Esophagus squamous epithelium (tissue), 5 donors: ENCODE results near the gene DUSP12. TPM values are rescaled to one million over a fixed set of nuclear protein-coding genes. Genes with fewer than 3 reads are reported as not detected.

ENCODE experiments used
- DNase-seq: peaks from one replicate; lab custom pipeline; 2025; lab: John Stamatoyannopoulos, UW
- H3K27ac ChIP-seq, 4 donors: fragments of 200-600 bp; sonication (generic); one replicate each; pipeline ENCODE4 v1.5.1; 2016 to 2019; ENCODE audit warnings: mild to moderate bottlenecking in 1 of 4
- H3K27me3 ChIP-seq, 4 donors: fragments of 200-600 bp; sonication (generic); 1 replicate in 3 of 4; 2 replicates in 1 of 4; pipeline versions ENCODE4 v1.5.1 to v1.6.0; 2017 to 2021; ENCODE audit warnings: antibody characterized with exemption in 1 of 4
- H3K36me3 ChIP-seq, 3 donors: fragments of 200-600 bp; sonication (generic); one replicate each; pipeline ENCODE4 v1.5.1; 2016 to 2019
- H3K4me1 ChIP-seq, 3 donors: fragments of 200-600 bp; sonication (generic); one replicate each; pipeline ENCODE4 v1.5.1; 2017 to 2019
- H3K4me3 ChIP-seq, 4 donors: fragments of 200-600 bp; sonication (generic); 1 replicate in 3 of 4; 2 replicates in 1 of 4; pipeline ENCODE4 v1.5.1; 2016 to 2019; ENCODE audit warnings: mild to moderate bottlenecking in 2 of 4, moderate library complexity in 1 of 4
- H3K9me3 ChIP-seq, 3 donors: fragments of 200-600 bp; sonication (generic); one replicate each; pipeline ENCODE4 v1.5.1; 2016 to 2019
- CTCF ChIP-seq, 6 experiments: fragments of 450-650 bp in 4 of 6; fragments of 200-600 bp in 2 of 6; sonication (generic) in 2 of 6; IDR thresholded peaks; one replicate each; pipeline ENCODE4 v1.5.1; 2016 to 2019; ENCODE audit warnings: antibody characterized with exemption in 6 of 6, mild to moderate bottlenecking in 4 of 6, moderate library complexity in 4 of 6
- POLR2A ChIP-seq, 4 donors: fragments of 450-650 bp; IDR thresholded peaks; one replicate each; pipeline ENCODE4 v1.6.1; 2017; ENCODE audit warnings: antibody characterized with exemption in 4 of 4, mild to moderate bottlenecking in 4 of 4, moderate library complexity in 3 of 4
- WGBS, 2 donors: methylation state at CpG; one replicate each; pipeline ENCODE4 v1.1.5; 2018; 5-methylcytosine and 5-hydroxymethylcytosine counted together
- intact Hi-C: fragments of 100-400 bp; cut with DNase I; formaldehyde crosslinking; loops from one replicate; pipeline ENCODE4 v1.15.0; 2022
- total RNA-seq, 4 donors: library from RNA; depleted of rRNA; stranded (reverse); fragments of >200 nt; gene quantifications; one replicate each; pipeline ENCODE4 v1.1.0, GENCODE V29; 2016
- donor health status: DM: yes; HTN: yes; CAD: no.

Gene DUSP12
- total RNA-seq, 4 donors from 2014 or later, result 6.0 to 24.0 (median 15.1) TPM

DNA sequence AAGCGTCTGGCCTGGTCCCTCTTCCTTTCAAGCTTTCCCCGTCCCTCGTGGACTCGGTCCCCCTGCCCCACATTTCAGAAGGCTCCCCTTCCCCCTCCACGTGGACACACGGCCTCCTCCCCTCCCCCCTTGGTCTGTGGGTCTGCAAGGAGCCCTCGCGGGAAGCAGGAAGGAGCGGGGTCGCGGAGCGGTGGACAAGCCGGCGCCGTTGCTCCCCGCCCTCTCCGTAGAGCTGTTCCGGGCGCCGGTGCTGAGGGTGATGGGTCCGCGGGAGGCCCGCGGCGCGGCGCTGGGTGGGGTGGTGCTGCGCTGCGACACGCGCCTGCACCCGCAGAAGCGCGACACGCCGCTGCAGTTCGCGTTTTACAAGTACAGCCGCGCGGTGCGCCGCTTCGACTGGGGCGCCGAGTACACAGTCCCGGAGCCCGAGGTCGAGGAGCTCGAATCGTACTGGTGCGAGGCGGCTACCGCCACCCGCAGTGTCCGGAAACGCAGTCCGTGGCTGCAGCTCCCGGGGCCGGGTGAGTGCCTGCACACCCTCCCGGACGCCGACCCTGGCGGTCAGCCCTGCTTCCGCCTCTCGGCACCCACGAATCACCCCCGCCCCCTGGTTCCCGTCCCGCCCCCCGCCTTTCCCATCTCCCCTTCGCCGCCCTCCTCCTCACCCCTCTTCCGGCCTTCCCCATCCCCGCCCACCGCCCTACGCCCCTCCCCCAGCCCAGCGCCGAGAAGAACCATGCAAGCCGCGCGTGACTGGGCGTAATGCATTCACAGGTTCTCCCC lies 22.9 kb upstream of the DUSP12 start:
- H3K27ac ChIP-seq, result peak overlapping the region; percentile 74 to 87 (median 82)
- peak in 2 of 4 donors; percentile 33 to 71 for TF ChIP-seq POLR2A (IDR thresholded peaks at IDR 0.05)
- peak in 1 of 6 experiments; percentile 17 for TF ChIP-seq CTCF (IDR thresholded peaks at IDR 0.05)
- peak overlapping the region; percentile 47 to 86 (median 68) for H3K4me3 ChIP-seq
- no peaks in the 10 kb centered on the region for H3K36me3 ChIP-seq
- H3K4me1 ChIP-seq, result peaks cover 5 to 31% (median 5%) of the 10 kb centered on the region in 3 donors
- intact Hi-C loops, result no loop called here
- peaks cover 0 to 16% (median 0%) of the 10 kb centered on the region in 4 donors for H3K27me3 ChIP-seq
- no peaks in the 10 kb centered on the region for H3K9me3 ChIP-seq
- peak; percentile 60 for DNase-seq
- 0% methylated on average over 8 to 9 of the region's 83 CpGs for whole genome bisulfite sequencing, 2 donors

- H3K4me3 ChIP-seq, result peak overlapping the region; percentile 47 to 86 (median 68)
- H3K36me3 ChIP-seq, result no peaks in the 10 kb centered on the region
- intact Hi-C loops, result no loop called here
- H3K27ac ChIP-seq, result peak overlapping the region; percentile 74 to 87 (median 82)
- peaks cover 5 to 31% (median 5%) of the 10 kb centered on the region in 3 donors for H3K4me1 ChIP-seq
- H3K27me3 ChIP-seq, result peaks cover 0 to 10% (median 0%) of the 10 kb centered on the region in 4 donors
- TF ChIP-seq POLR2A (IDR thresholded peaks at IDR 0.05) (no peak), CTCF (IDR thresholded peaks at IDR 0.05) (no peak)
- DNase-seq, result no peak
- no peaks in the 10 kb centered on the region for H3K9me3 ChIP-seq
- WGBS, 2 donors, result 5 to 14% methylated on average over 9 to 19 of the region's 38 CpGs
These were observed 22.2 kb upstream of the DUSP12 start for GRCh38 chr1:161727256-161727924.

- Histone ChIP-seq H3K36me3 (no peaks in the 10 kb centered on the region), H3K27me3 (peaks cover 0 to 6% (median 0%) of the 10 kb centered on the region in 4 donors), H3K4me3 (no peak overlapping the region), H3K4me1 (peaks cover 5 to 39% (median 5%) of the 10 kb centered on the region in 3 donors), H3K9me3 (no peaks in the 10 kb centered on the region), H3K27ac (no peak overlapping the region)
- TF ChIP-seq CTCF (IDR thresholded peaks at IDR 0.05), result no peak
- TF ChIP-seq POLR2A (IDR thresholded peaks at IDR 0.05), result no peak
- intact Hi-C loops, result no loop called here
- 64 to 78% methylated on average over 4 to 5 of the region's 7 CpGs for WGBS, 2 donors
- DNase-seq, result no peak
These were observed 21.0 kb upstream of the DUSP12 start for GRCh38 chr1:161728376-161729226.

DNA sequence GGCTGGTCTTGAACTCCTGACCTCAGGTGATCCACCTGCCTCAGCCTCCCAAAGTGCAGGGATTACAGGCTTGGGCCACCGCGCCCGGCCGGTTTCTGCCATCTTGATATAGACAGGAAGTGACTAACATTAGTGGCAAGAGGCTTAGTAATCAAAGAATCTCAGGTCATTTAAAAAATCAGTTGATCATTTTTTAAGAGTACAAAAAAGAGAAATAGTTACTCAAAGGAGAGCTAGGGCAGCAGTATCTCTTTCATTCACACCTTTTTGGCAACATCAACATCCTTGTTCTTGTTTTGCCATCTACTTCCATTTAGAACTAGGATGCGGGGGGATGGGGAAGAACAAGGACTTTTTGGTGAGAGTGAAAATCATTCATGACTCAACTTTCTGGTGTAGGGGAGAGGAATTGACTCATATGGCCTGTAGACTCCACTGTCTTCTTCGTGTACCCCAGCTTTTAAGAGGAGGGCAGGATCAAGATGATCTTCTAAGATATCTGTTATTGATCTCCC lies 19.5 kb upstream of the DUSP12 start:
- Histone ChIP-seq H3K27me3 (peaks cover 0 to 2% (median 0%) of the 10 kb centered on the region in 4 donors), H3K4me1 (peaks cover 5 to 44% (median 5%) of the 10 kb centered on the region in 3 donors), H3K27ac (no peak overlapping the region), H3K36me3 (no peaks in the 10 kb centered on the region), H3K4me3 (no peak overlapping the region), H3K9me3 (no peaks in the 10 kb centered on the region)
- WGBS, 2 donors, result 36 to 38% methylated on average over 5 to 6 of the region's 6 CpGs
- DNase-seq, result no peak
- TF ChIP-seq CTCF (IDR thresholded peaks at IDR 0.05) (no peak), POLR2A (IDR thresholded peaks at IDR 0.05) (no peak)
- intact Hi-C loops, result no loop called here
